Germinal center (tissue), 1 donor: ENCODE results near the gene ATP11A.
"Not testable (repeated sequence)": the region's sequence is repeated elsewhere in the genome, so short reads cannot be mapped to it uniquely, and the experiment has no call there.

ENCODE experiments used
- DNase-seq: peaks from one replicate; pipeline ENCODE4 v3.0.0; 2012; ENCODE audit warnings: mixed read lengths, low spot score

ATP11A gene

DNA sequence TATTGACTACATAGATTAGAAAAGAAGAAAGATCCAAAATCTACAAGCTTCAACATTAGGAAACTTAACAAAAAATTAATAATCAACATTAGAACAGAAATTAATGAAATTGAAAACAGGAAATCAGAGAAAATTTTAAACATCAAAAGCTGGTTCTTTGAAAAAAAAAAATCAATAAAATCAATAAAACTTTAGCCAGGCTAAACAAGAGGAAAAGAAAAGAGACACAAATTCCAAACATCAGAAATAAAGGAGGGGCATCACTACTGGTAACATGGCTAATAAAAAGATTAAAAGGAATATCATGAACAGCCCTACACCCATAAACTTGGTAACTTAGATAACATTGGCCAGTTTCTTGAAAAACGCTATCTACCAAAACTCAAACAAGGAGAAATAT is 110.2 kb downstream of the ATP11A start:
- DNase-seq, result no peak

DNA sequence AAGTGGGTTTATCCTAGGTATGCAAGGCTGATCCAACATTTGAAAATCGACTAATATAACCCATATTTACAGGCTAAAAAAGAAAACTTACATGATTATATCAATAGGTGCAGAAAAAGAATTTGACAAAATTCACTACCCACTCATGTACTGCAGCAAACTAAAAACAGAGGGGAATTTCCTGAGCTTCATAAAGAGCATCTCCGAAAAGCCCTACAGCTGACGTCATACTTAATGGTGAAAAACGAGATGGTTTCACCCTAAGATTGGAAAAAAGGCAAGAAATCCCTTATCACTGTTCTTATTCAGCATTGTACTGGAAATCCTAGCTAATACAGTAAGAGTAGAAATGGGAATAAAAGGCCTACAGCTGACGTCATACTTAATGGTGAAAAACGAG is 111.0 kb downstream of the ATP11A start:
- DNase-seq, result not testable (repeated sequence)

GRCh38 chr13:112802802-112803195 is 113.0 kb downstream of the ATP11A start:
- DNase-seq, result no peak

DNA sequence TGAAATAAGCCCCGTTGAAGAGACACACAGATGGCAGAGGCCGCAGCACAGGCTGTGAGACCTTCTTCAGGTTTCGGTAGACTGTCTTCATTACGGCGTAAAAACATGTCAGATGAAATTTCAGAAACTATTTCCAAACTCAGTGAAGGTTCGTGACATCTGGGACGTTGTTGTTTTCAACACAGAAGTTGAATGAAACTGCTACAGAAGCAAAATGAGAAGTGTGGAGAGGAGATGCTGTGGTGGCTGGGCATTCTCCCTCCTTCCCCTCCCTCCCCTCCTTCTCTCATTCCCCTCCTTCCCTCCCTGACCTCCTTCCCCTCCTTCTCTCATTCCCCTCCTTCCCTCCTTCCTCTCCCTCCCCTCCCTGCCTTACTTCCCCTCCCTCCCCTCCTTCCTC is 113.6 kb downstream of the ATP11A start:
- DNase-seq, result no peak

- no peak for DNase-seq
Measured at GRCh38 chr13:112804374-112804773, 114.5 kb downstream of the ATP11A start.

- no peak for DNase-seq
Measured at GRCh38 chr13:112806739-112807652, 117.2 kb downstream of the ATP11A start.

- no peak for DNase-seq
Measured at GRCh38 chr13:112807653-112808376, 118.0 kb downstream of the ATP11A start.

GRCh38 chr13:112808377-112809140 is 118.7 kb downstream of the ATP11A start:
- DNase-seq, result no peak

DNA sequence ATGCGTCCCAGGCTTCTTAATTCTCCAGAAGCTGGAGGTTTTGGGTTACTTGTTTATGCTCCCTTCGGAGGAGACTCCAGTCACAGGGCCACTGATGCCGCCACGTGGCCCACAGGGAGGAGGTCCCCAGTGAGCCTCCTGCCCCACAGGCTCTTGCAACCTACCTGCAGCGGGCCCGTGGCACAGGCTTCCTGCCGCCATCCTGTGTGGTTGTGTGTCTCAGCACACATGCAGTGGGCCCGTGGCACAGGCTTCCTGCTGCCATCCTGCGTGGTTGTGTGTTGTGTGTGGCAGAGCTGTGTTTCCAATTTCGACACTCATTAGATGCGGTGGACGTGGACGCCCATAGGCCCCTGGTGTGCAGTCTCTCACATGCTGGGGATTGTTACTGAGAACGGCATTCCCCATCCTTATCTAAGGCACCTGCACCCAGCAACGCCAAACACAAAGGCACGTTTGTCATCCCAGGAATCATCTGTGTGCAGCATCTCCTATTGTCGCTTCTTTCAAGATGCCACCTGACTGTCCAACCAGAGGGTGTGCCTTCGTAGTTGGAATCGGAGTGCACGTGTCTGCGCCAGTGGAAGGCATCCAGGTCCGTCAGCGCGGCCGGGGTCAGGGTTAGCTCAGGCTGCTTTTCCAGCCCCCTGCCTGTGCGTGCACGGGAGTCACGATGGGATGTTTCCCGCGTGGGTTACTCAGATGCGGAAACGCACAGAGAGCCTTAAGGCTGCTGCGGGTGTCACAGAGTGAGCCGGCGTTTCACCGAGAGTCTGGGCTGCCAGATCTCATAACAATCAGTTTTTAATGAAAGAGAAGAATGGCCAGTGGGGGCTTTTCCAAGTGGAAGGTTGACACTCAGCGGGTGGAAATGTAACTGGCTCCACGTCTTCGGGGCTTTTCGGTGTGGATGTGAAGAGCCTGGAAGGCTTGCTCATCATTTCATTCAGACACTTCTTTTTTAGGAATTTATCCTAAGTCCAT is 119.8 kb downstream of the ATP11A start:
- DNase-seq, result no peak

DNA sequence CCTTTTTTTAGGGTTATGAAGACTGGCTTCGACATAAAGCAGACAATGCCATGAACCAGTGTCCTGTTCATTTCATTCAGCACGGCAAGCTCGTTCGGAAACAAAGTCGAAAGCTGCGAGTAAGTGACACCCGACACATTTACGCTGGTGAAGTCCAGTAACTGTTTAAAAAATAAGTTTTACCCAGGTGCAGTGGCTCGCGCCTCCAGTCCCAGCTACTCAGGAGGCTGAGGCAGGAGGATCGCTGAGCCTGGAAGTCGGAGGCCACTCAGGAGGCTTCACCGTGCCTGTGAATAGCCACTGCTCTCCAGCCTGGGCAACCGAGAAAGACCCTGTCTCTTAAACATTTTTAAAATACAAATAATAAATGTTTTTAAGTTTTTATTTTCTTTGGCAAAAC is 120.8 kb downstream of the ATP11A start:
- no peak for DNase-seq

DNA sequence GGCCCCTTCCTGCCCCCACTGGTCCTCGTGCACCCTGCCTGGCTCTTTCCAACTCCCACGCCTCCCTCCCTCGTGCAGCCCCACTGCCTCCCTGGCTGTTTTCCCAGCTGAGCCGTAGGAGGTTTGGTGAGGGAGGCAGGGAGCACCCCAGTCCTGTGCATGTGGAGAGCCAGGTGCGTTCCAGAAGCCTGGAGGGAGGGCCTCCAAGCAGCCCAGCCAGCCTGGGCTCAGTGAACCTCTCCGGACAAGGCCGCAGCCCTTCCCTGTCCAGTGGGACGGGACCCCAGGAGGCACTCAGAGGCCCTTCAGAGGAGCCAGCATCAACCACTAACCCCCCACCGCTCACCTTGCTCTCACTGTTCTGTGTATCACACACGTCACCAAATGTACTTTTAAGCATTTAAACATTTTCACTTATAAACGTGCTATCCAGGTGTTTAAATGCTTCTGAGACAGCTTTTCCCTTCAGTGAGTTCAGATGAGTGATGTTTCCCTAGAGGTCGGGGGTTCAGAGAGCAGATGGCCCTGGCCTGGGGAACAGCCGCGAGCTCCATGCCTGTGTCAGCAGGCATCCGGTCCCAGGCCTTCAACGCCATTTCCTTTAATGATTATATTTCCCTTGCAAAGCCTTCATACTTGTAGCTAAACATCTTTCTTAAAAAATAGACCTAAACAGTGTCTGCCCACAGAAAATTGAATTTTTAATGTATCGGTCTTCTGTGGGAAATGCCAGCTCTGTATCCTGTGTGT is 122.6 kb downstream of the ATP11A start:
- DNase-seq, result no peak

- DNase-seq, result no peak
Measured at GRCh38 chr13:112813552-112813951, 123.7 kb downstream of the ATP11A start.

- DNase-seq, result no peak
Measured at GRCh38 chr13:112814905-112815585, 125.2 kb downstream of the ATP11A start.

- DNase-seq, result no peak
Measured at GRCh38 chr13:112815871-112816270, 126.0 kb downstream of the ATP11A start.

- no peak for DNase-seq
Measured at GRCh38 chr13:112818040-112818697, 128.3 kb downstream of the ATP11A start.

- DNase-seq, result no peak
Measured at GRCh38 chr13:112818698-112819045, 128.8 kb downstream of the ATP11A start.

- DNase-seq, result no peak
Measured at GRCh38 chr13:112819111-112819510, 129.3 kb downstream of the ATP11A start.

GRCh38 chr13:112819816-112820215 is 130.0 kb downstream of the ATP11A start:
- no peak for DNase-seq

DNA sequence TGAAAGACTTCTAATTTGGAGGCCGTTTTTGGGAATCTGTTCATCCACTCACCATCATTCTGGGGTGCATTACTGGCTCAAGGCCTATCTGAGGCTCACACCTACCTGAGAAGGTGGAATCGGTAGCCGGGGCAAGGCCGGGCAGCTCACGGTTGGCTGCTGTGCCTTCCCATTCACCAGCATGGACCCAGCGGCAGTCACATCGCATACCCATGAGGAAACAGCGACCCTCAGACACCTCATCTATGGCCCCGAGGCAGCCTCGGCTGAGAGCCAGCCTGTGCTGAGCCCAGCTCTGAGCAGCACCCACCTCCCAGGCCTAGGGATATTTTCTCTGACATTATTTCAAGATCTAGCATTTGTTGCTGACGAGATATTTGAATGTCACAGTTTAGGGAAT is 130.5 kb downstream of the ATP11A start:
- DNase-seq, result no peak
